Left colon (tissue), 2 donors: ENCODE data around the gene ABHD6. TPM values are rescaled to one million over a fixed set of nuclear protein-coding genes. Genes with fewer than 3 reads are reported as not detected.
A peak's percentile ranks its signal among the peaks of the same experiment; 100 is the strongest.
"Not testable (repeated sequence)": the region's sequence is repeated elsewhere in the genome, so short reads cannot be mapped to it uniquely, and the experiment has no call there.

Experiments
- ATAC-seq: fragments of 200-7000 bp; cut with Tn5 transposase; one replicate; pipeline ENCODE4 v1.9.1; 2020; ENCODE audit warnings: mild to moderate bottlenecking, moderate library complexity
- DNase-seq, 2 donors: peaks; one replicate each; pipeline ENCODE4 v3.0.0-alpha.2; 2020
- intact Hi-C, 2 donors: fragments of 100-400 bp; cut with DNase I in 1 of 2; cut with micrococcal nuclease in 1 of 2; formaldehyde crosslinking; loops; one replicate each; pipeline versions ENCODE4 v1.11.2 to v1.14.0; 2022; cut with DNase I, micrococcal nuclease
- total RNA-seq, 2 donors: library from RNA; stranded (reverse); fragmentation: NEBNext Ultra II Directional; extraction: Animal tissue kit (Norgen Biotek cat#: 25700); gene quantifications; one replicate each; pipeline ENCODE4 v1.2.1, GENCODE V29; 2021
- donor health status: DM: no; HTN: no; CAD: no.
- donor health status: DM: yes; HTN: yes; CAD: no.

The ABHD6 gene
- total RNA-seq, 2 donors from 2014 or later = 21.9 to 25.0 TPM

DNA sequence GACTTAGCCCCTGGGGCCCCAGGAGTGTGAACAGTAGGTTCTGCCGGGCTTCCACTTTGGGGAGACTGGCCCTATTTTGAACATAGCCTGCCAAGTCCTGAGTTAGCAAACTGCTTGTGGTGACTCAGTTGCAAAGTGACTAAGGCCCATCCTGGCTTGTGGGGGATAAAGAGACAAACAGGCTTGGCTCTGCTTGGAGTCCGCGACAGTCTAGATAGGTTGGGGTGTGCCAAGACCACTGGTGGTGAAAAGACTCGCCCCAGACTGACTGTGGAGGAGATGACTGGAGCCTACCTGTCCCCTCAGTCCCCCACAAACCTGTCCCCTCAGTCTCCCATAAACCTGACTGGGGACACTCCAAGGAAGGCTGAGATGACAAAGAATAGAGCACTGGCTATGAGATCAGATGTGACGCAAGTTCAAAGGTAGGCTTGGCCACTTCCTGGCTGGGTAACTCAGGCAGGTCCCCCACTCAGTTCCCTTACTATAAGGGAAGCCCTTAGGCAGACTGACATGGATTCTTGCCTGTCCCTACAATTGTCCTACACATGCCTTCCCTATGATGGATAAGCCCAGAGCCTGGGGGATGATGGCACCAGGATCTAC lies 31.1 kb upstream of the ABHD6 start:
- intact Hi-C loops = no loop called here
- no peak for DNase-seq
- ATAC-seq = no peak

DNA sequence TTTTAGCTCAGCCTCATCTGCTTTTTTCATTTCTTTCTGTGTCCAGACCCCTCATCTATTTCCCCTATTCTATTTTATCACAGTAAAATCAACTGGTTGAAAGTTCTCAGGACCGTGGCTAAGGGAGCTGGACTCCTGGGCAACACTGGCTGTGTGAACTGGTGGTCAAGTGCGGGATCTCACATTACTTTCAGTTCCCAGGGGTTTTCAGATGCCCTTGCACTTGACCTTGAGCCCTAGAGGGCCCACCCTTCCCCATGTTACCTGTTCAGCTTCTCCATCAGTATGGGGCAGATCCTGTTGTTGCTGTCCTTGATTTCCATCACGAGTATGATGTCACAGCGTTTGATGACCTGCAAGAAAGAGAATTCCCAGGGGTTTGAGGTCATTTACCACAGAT lies 29.6 kb upstream of the ABHD6 start:
- ATAC-seq (no peak), DNase-seq (no peak)
- intact Hi-C loops = no loop called here

DNA sequence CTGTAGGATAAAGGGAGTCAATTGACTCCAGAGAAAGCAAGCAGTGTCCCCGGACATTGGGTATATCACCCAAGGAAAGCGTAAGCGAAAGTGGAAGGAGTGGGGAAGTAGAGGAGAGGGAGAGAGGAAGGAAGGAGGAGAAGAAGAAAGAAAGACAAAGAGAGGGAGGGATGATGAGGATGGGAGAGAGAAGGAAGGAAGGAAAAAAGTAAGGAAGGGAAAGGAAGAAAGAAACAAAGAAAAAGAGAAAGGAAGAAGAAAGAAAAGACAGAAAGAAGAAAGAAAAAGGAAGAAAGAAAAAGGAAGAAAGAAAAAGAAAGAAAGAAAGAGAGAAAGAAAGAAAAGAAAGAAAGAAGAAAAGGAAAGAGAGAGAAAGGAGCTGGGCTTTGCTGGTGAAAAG lies 27.7 kb upstream of the ABHD6 start:
- ATAC-seq = no peak
- intact Hi-C loops = no loop called here

DNA sequence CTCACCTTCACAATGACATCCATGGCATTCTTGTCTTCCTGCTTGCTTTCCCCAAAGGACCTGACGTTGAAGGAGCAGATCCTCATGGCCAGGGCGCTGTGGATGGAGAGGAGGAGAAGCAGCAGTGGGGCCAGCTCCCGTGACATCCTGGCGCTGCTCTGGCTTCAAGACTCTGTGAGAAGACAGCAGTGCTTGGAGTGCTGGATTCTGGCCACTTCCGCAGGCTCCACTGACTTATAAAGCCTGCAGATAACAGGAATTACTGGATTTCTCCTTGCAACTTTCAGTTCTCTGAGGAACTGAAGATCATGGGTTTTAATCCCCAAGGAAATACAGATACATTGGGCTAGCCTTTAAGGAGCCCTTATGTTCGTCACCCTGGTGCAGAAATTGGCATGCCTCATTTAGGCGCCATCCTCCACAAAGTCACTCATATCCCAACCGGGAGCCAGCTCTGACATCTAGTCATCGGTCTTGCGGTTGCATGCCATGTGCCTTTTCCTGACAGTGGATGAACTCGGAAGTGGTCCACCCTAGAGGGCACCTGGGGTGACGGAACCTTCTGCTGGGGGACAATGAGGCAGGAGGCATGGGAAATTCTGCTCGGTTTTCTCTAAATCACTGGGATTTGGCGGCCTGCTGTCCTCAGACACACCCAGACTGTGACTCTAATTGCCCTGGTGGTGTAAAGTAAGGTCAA lies 26.7 kb upstream of the ABHD6 start, which contains the start of gene DNASE1L3:
Gene DNASE1L3 (minus strand): TSS at position 212 of the 700 bp plus-strand sequence. CDS start 66 bp downstream, at position 146.
- intact Hi-C loops = no loop called here
- no peak for ATAC-seq

More for the DNA sequence above, 27.7 kb upstream of the ABHD6 start:
- no peak for DNase-seq

DNA sequence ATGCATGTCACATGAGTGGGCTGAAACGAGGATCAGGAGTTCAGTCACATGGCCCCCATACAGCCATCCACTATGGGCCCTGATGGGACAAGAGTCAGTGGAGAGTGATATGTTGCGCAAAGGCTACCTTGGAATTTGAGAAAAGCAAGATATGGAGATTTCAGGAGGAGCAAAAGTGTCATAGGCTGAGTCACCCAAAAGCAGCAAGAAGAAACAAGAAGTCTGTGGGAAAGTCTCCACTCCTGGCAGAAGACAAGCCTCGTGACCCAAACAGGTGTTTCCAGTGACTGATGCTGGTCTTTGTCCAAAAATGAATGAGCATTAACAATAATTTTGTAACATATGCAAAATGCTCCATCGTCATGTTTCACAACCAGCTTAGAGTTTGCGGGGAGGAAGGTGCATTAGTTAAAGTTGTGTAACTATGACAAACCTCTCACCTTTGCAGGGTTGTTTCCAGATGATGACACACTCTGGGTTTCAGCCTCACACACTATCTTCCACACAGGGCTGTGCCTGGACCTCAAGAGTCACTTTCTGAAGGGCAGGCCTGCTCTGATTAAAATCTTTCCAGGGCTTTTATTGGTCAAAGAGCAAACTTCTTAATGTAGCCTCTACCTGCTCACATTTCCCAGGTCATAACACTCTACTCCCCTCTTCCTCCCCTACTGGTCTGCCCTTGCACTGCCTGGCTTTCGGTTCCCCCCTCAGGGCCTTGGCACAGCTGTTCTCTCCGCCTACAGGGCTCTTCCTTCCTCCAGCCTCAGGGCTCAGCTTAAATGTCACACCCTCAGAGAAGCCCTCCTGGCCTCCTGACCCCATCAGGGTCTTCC lies 22.9 kb upstream of the ABHD6 start:
- intact Hi-C loops = no loop called here
- DNase-seq (peak in 1 of 2 donors; percentile 36), ATAC-seq (no peak)

More for the DNA sequence above, 26.7 kb upstream of the ABHD6 start, which contains the start of gene DNASE1L3:
- no peak for DNase-seq

DNA sequence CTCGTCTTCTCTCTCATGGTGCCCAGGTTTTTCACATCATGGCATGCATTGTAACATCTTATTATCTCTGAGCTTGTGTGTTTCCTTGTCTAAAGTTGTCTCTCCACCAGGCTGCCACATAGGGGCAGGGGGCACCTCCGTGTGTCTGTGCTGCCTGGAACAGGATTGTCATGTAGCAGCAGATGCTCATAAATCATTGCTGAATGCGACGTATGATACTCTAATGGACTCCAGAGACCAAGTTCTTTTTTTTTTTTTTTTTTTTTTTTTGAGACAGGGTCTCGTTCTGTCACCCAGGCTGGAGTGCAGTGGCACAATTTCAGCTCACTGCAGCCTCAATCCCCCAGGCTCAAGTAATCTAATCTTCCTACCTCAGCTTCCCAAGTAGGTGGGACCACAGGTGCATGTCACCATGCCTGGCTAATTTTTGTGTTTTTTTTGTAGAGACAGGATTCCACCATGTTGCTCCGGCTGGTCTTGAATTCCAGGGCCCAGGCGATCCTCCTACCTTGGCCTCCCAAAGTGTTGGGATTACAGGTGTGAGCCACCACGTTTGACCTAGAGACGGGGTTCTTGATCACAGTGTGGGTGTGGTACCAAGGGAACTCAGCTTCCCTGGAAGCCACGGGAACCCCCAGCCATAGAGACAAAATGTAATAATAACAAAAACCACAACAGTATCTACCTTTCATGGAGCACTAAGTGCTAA lies 22.1 kb upstream of the ABHD6 start:
- DNase-seq = no peak
- no peak for ATAC-seq
- intact Hi-C loops = no loop called here

DNA sequence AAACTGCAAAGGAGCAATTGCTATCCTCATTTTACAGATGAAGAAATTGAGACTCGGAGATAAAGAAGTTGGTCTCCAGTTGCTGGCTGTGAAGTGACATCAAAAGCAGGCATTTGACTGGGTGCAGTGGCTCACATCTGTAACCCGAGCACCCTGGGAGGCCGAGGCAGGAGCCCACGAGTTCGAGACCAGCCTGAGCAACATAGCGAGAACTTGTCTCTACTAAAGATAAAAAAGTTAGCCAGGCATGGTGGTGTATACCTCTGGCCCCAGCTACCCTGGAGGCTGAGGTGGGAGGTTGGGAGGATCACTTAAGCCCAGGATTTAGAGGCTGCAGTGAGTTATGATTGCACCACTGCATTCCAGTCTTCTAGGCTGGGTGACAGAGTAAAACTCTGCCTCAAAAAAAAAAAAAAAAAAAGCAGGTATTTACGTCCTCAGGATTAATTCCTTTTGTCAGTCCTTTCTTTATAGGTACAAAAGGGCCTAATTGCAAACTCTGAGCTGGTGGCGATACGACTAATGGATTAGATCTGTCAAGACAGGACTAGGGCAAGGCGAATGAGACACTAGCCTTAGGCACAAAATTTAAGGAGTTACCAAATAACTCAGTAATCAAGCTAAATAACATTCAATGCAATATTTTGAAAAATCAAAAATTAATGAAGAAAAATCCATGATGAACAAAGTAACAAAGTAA lies 20.9 kb upstream of the ABHD6 start:
- no peak for ATAC-seq
- DNase-seq = no peak
- intact Hi-C loops = no loop called here

DNA sequence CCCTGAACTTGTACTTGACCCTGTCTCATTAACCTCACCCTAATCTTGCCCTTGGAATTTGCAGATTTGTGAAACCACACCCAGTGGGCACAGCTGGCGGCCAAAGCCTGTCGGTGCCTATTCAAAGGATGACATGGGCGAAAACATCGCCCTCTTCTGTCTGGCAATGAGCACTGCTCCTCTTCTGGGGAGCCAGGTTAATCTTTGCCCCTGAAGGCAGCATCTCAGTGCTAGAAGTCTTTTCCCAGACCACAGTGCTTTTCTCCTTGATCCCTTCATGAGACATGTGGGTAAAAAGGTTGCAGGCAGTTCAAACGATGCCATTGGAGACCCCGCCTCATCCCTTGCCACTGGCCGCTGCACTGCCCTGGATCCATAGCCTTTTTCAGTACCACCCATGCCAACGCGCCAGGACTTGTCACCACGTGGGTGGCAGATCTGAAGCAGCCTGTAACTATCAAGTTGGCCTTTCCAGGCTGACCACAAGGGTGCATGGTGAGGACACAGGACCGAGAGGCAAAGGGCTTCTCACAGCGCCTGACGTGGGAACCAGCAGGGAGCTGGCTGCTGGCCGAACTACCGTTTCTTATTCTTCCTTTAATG lies 20.3 kb upstream of the ABHD6 start:
- intact Hi-C loops = no loop called here
- peak; percentile 97 for ATAC-seq
- peak; percentile 68 to 78 for DNase-seq

DNA sequence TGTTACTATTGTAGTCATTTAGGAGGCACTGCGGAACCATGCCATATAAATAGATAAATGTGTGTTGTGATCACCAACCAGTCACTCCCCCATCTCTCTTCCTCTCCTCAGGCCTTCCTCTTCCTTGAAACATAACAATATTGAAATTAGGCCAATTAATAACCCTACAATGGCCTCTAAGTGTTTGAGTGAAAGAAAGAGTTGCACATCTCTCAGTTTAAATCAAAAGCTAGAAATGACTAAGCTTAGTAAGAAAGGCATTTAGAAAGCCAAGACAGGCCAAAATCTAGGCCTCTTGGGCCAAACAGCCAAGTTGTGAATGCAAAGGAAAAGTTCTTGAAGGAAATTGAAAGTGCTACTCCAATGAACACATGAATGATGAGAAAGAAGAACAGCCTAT lies 18.7 kb upstream of the ABHD6 start:
- ATAC-seq = no peak
- no peak for DNase-seq
- intact Hi-C loops = no loop called here

DNA sequence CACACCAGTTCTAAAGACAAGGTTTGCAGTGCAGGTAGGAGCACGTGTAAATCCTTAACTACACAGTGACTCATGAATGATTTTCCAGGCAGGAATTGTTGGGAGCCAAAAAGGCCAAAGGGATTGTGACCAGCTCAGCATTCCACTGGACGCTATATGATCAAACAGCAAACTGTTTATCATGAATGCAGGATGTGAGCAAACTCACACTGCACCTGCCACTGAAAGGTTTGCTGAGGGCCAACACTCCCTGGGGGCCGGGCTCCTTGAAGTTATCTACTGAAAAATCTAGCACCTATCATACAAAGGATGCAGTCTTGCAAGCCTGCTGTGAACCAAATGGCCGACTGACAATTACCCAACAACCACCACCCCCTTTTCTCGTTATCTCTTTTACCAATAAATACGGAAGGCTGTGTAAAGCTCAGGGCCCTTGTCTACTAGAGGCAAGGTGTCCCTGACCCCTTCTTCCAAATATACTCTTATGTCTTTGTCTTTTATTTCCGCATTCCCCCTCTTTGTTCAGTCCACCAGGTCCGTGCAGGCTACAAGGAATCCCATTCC lies 15.3 kb upstream of the ABHD6 start:
- intact Hi-C loops = no loop called here
- no peak for ATAC-seq
- no peak for DNase-seq

DNA sequence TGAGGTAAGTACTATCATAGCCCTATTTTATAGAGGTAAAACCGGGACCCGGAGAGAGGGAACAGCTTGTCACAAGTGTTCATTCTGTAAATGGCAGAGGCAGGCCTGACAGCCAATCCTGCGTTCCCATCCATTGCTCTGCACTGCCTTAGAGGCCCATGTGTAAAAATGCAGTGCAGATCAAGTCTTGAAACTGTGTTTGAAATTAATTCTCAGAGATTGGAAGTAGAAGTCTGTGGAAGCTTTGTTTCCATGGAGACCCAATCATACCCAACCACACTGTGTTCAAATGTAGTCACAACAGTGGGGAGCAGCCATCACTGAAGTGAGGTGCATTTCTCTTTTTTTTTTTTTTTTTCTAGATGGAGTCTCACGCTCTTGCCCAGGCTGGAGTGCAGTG lies 13.7 kb upstream of the ABHD6 start:
- no peak for DNase-seq
- intact Hi-C loops = no loop called here
- ATAC-seq = no peak

DNA sequence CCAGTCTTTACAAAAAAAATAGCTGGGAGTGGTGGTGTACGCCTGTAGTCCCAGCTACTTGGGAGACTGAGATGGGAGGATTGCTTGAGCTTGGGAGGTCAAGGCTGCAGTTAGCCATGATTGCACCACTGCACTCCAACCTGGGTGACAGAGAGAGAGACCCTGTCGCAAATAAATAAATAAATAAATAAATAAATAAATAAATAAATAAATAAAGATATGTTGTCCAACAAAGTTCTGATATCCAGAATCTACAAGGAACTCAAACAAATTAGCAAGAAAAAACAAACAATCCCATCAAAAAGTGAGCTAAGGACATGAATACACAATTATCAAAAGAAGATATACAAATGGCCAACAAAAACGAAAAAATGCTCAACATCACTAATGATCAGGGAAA lies 9.7 kb upstream of the ABHD6 start:
- ATAC-seq, intact Hi-C loops, DNase-seq: not testable (repeated sequence)

DNA sequence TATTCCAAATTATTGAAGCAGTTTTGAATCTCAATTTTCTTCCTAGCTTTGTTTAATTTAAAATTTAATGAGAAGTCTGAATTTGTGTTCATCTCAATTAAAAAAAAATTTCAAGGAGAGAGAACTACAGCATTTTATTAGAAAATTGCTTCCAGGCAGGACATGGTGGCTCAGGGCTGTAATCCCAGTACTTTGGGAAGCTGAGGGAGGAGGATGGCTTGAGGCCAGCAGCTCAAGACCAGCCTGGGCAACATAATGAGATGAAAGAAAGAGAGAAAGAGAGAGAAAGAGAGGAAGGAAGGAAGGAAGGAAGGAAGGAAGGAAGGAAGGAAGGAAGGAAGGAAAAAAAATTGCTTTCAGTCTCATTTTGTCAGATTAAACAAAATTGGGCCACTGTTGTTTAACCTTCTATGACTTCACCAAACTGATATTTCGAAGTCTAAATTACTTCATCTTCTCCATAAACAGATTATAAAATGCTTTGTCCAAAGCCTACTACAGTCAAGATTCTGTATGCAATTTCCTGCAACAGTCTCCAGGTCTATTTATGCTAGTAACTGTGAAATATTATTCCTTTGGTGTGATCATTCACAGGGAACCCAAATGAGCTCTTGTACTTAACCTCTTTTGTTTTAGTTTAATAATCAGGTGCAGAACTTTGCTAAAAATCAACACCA lies 6.6 kb upstream of the ABHD6 start:
- intact Hi-C loops = no loop called here
- DNase-seq = no peak
- no peak for ATAC-seq

DNA sequence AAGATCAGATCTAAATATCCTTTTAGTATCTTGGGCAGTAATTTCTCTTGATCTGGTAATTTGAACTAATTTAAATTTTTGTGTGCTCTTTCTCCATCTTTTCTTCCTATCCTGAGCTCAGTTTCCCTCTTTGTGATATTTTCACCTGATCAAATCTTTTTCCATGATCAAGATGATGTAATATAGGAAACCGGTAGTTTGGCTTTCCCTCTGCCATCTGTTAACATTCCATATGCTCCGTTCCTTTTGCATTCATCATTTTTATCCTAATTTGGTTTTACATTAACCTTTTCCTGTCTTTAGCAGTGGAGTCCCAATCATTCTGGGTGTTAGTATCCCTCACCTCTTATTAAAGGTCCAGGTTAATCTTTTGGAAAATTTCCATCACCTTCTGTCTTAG lies 5.9 kb upstream of the ABHD6 start:
- DNase-seq = no peak
- no peak for ATAC-seq
- intact Hi-C loops = no loop called here

DNA sequence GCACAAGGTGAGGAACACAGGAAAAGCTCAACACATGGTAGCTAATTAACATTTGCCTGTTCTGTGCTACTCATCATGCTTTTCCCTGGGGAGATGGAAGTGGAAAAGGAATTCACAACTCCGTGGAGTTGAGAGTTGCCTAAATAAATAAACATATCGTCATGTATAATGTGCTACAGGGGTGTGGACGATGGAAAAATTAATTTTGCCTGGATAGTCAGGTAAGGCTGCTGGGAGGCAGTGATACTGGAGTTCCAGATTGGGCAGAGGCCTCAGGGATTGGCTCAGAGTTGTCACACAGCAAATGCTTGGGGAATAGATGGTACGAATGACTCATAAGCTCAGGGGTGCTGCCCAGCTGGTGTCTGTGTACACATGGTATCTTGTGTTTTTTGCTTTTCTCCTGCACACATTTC lies 3.1 kb upstream of the ABHD6 start:
- DNase-seq (no peak), ATAC-seq (no peak)
- intact Hi-C loops = no loop called here

DNA sequence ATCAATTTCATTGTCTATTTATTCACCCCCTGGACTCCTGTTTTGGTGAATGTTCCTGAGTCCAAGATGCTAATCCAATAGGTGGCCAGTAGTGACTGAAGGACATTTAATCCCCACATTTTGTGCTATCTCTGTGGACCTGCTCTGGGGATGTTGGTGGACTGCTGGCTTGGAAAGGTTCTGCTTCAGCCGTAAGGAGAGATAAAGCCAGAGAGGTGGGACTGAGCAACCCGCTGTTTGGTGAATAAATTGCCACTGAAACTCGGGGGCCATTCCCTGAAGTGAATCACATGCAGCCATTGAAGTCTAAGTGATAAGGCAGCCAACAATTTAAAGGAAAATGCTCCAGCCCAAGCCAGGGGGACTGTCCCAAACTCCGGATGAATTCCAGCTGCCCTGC lies 1.6 kb upstream of the ABHD6 start:
- DNase-seq (no peak), ATAC-seq (no peak)
- intact Hi-C loops = no loop called here

DNA sequence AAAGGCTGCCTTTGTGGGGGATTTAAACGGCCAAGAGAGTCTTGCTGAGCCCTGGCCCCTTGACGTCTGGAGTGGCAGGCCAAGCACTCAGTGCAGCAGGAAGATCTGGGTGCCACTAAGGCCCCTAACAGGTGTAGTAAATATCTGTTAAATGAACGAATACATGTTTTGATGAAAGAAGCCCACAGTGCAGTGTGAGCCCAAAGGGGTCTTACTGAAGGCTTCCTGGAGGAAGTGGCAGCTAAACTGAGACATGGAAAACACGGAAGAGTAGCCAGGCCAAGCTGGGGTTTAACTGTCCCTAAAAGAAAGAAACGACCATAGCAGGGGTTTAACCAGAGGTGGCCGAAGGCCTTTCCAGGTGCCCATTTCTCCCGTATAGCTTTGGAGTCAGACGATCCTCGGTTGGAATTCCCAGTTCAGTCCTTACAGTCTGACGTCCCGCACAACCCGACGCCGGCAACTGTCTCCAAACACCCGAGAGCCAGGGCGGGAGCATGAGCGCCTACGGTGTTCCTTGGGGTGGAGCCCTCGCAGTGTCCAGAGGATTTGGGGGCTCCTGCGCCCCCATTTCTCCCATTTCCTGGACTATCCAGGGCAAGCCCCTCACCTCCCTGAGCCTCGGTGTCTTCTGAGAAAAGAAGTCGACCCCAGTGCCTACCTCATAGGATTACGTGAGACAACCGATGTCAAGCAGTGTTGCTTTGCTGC lies 910 bp upstream of the ABHD6 start:
- ATAC-seq (peak; percentile 15), DNase-seq (peak; percentile 41 to 55)
- intact Hi-C loops = no loop called here
